Lung (tissue), 12 donors: ENCODE measurements around the gene EPHB2. TPM values are rescaled to one million over a fixed set of nuclear protein-coding genes. Genes with fewer than 3 reads are reported as not detected.

Source experiments
- ATAC-seq: fragments of 200-7000 bp; cut with Tn5 transposase; one replicate; pipeline ENCODE4 v1.9.1; 2020; ENCODE audit warnings: moderate number of reproducible peaks; ENCODE audit not compliant: insufficient read depth, low FRiP score
- DNase-seq, 3 donors: peaks; one replicate each; pipeline ENCODE4 v3.0.0-alpha.2; 2013 to 2017
- H3K27ac ChIP-seq, 2 donors: one replicate each; pipeline ENCODE4 v1.5.1; 2013; ENCODE audit warnings: mild to moderate bottlenecking in 2 of 2, moderate library complexity in 2 of 2, control low read depth in 1 of 2, inconsistent platforms in 1 of 2, low read depth in 1 of 2, low read length in 1 of 2
- H3K27me3 ChIP-seq, 3 donors: one replicate each; pipeline ENCODE4 v1.5.1; 2013; ENCODE audit warnings: low read length in 2 of 3; ENCODE audit not compliant: control insufficient read depth in 3 of 3, insufficient read depth in 3 of 3
- H3K36me3 ChIP-seq, 4 donors: one replicate each; pipeline ENCODE4 v1.5.1; 2013; ENCODE audit warnings: low read length in 4 of 4, mild to moderate bottlenecking in 1 of 4, moderate library complexity in 1 of 4; ENCODE audit not compliant: control insufficient read depth in 4 of 4, insufficient read depth in 4 of 4
- H3K4me1 ChIP-seq, 5 donors: one replicate each; pipeline ENCODE4 v1.5.1; 2013; ENCODE audit warnings: low read length in 5 of 5, mild to moderate bottlenecking in 2 of 5, moderate library complexity in 1 of 5; ENCODE audit not compliant: control insufficient read depth in 5 of 5, insufficient read depth in 5 of 5
- H3K4me3 ChIP-seq: one replicate; pipeline ENCODE4 v1.5.1; 2013; ENCODE audit warnings: mild to moderate bottlenecking, control low read depth, moderate library complexity
- H3K9ac ChIP-seq, 2 donors: one replicate each; pipeline ENCODE4 v1.5.1; 2013; ENCODE audit warnings: low read length in 2 of 2, control low read depth in 1 of 2; ENCODE audit not compliant: insufficient read depth in 1 of 2
- H3K9me3 ChIP-seq, 4 donors: one replicate each; pipeline ENCODE4 v1.5.1; 2013; ENCODE audit warnings: low read length in 3 of 4, mild to moderate bottlenecking in 1 of 4, moderate library complexity in 1 of 4; ENCODE audit not compliant: control insufficient read depth in 4 of 4, insufficient read depth in 3 of 4
- CTCF ChIP-seq: IDR thresholded peaks from 2 replicates; pipeline ENCODE4 v1.5.1; 2012; ENCODE audit warnings: mild to moderate bottlenecking; ENCODE audit errors: control extremely low read depth, extremely low read depth
- WGBS, 2 donors: extraction: QIAGEN DNeasy Blood & Tissue Kit; methylation state at CpG; one replicate each; pipeline ENCODE4 v1.1.7; 2013; 5-methylcytosine and 5-hydroxymethylcytosine counted together
- polyA plus RNA-seq, 2 donors: library from polyadenylated mRNA; stranded (reverse); fragments of 200-250 nt; gene quantifications; one replicate each; pipeline ENCODE4 v1.2.1, GENCODE V29; 2013
- total RNA-seq, 2 donors: library from RNA; depleted of rRNA in 1 of 2; stranded (reverse); fragments of >200 nt in 1 of 2; gene quantifications; one replicate each; pipeline ENCODE4 v1.2.1, GENCODE V29; 2014 to 2021
- donor health status: control.
- donor health status: control.
- donor health status: Bipolar disorder and iron deficiency.
- donor health status: healthy.
- donor health status: DM: yes; HTN: yes; CAD: no.

Gene EPHB2
- total and polyA plus RNA-seq, 4 donors = 1.2 to 8.5 (median 5.8) TPM

- WGBS, 2 donors = 50 to 54% methylated on average over 2 of the region's 2 CpGs
- Histone ChIP-seq H3K36me3 (no peaks in the 10 kb centered on the region), H3K4me1 (peaks cover 0 to 6% (median 0%) of the 10 kb centered on the region in 5 donors), H3K27me3 (no peaks in the 10 kb centered on the region), H3K27ac (no peak overlapping the region), H3K4me3 (no peak overlapping the region), H3K9ac (no peak overlapping the region), H3K9me3 (peaks cover 0 to 2% (median 0%) of the 10 kb centered on the region in 4 donors)
- TF ChIP-seq CTCF = no peak
- ATAC-seq (no peak), DNase-seq (no peak)
Observed at GRCh38 chr1:22848405-22848804, 137.8 kb downstream of the EPHB2 start.

- ATAC-seq = no peak
Observed at GRCh38 chr1:22849770-22850169, 139.1 kb downstream of the EPHB2 start.

DNA sequence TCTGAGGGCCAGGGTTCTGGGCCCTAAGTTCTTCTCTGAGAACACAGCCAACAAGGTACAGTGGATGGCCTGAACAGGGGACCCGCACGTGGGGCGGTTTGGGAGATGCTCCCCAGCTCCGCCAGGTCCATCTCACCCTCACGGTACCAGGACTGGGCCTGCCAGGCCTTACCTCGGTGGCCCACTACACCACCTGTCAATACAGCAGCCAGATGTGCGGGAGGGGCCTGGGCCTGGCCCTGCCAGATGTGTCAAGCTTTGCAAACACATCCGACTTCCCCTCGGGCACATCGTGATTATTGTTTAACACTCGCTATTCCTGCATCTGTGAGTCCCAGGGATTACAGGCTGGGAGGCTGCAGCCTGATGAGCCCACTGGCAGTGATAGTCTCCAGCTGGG is 139.6 kb downstream of the EPHB2 start:
- H3K4me1 ChIP-seq = peaks cover 0 to 6% (median 0%) of the 10 kb centered on the region in 5 donors
- H3K27ac ChIP-seq = no peak overlapping the region
- no peak for TF ChIP-seq CTCF
- 72 to 80% methylated on average over 11 of the region's 11 CpGs for WGBS, 2 donors
- no peaks in the 10 kb centered on the region for H3K27me3 ChIP-seq
- H3K9ac ChIP-seq = no peak overlapping the region
- peaks cover 0 to 2% (median 0%) of the 10 kb centered on the region in 4 donors for H3K9me3 ChIP-seq
- no peak overlapping the region for H3K4me3 ChIP-seq
- DNase-seq (no peak), ATAC-seq (no peak)
- no peaks in the 10 kb centered on the region for H3K36me3 ChIP-seq

More at GRCh38 chr1:22849770-22850169, 139.1 kb downstream of the EPHB2 start:
- Histone ChIP-seq H3K36me3 (no peaks in the 10 kb centered on the region), H3K4me3 (no peak overlapping the region), H3K4me1 (peaks cover 0 to 6% (median 0%) of the 10 kb centered on the region in 5 donors), H3K9me3 (peaks cover 0 to 2% (median 0%) of the 10 kb centered on the region in 4 donors), H3K27me3 (no peaks in the 10 kb centered on the region), H3K27ac (no peak overlapping the region), H3K9ac (no peak overlapping the region)
- 71 to 74% methylated on average over 5 of the region's 5 CpGs for WGBS, 2 donors
- TF ChIP-seq CTCF = no peak
- DNase-seq = no peak

GRCh38 chr1:22850681-22851080 is 140.0 kb downstream of the EPHB2 start:
- no peak overlapping the region for H3K4me3 ChIP-seq
- peaks cover 0 to 2% (median 0%) of the 10 kb centered on the region in 4 donors for H3K9me3 ChIP-seq
- no peak overlapping the region for H3K9ac ChIP-seq
- DNase-seq (peak in 1 of 3 donors; percentile 28), ATAC-seq (no peak)
- no peaks in the 10 kb centered on the region for H3K27me3 ChIP-seq
- no peak overlapping the region for H3K27ac ChIP-seq
- H3K36me3 ChIP-seq = no peaks in the 10 kb centered on the region
- peaks cover 0 to 2% (median 0%) of the 10 kb centered on the region in 5 donors for H3K4me1 ChIP-seq
- TF ChIP-seq CTCF = no peak
- WGBS, 2 donors = 71 to 93% methylated on average over 6 of the region's 6 CpGs
